GM12891 (cell line): ENCODE data around the gene WDR83.
"Not testable (repeated sequence)": the region's sequence is repeated elsewhere in the genome, so short reads cannot be mapped to it uniquely, and the experiment has no call there.

Source experiments
- DNase-seq: peaks from one replicate; pipeline ENCODE4 v3.0.0; 2011; ENCODE audit warnings: low spot score; ENCODE audit not compliant: insufficient read length
- FAIRE-seq: peaks from 2 replicates; lab custom pipeline; 2011; peaks lifted over from hg19 to GRCh38; lab: Jason Lieb, UNC
- PAX5 ChIP-seq: IDR thresholded peaks from 2 replicates; pipeline ENCODE4 v1.6.1; 2011; ENCODE audit warnings: low read length, moderate library complexity, mild to moderate bottlenecking; ENCODE audit not compliant: insufficient read depth, severe bottlenecking
- POLR2A ChIP-seq: IDR thresholded peaks from 2 replicates; pipeline ENCODE4 v1.6.1; 2011; ENCODE audit warnings: low read depth, low read length, control low read depth
- POLR2AphosphoS5 ChIP-seq: IDR thresholded peaks from 2 replicates; pipeline ENCODE4 v1.6.1; 2011; ENCODE audit warnings: low read depth, low read length, control low read depth
- POU2F2 ChIP-seq: IDR thresholded peaks from 2 replicates; pipeline ENCODE4 v1.6.1; 2011; ENCODE audit warnings: low read depth, mild to moderate bottlenecking, control low read depth, low read length, moderate library complexity
- SPI1 ChIP-seq: IDR thresholded peaks from 2 replicates; pipeline ENCODE4 v1.6.1; 2011; ENCODE audit warnings: low read depth, low read length, control low read depth
- TAF1 ChIP-seq: IDR thresholded peaks from 2 replicates; pipeline ENCODE4 v1.6.1; 2011; ENCODE audit warnings: low read depth, low read length, control low read depth

WDR83 gene

GRCh38 chr19:12639901-12640613 is 26.6 kb upstream of the WDR83 start:
- FAIRE-seq, result peak; percentile 93
- DNase-seq, result peak; percentile 88
- TF ChIP-seq POLR2A (no peak), SPI1 (peak; percentile 64), TAF1 (no peak), POLR2AphosphoS5 (no peak), PAX5 (no peak), POU2F2 (0 out of 2 replicates have a peak, but pooled peaks have one; percentile 6)

- TF ChIP-seq POLR2A (no peak), POU2F2 (no peak), SPI1 (no peak), TAF1 (no peak), PAX5 (no peak), POLR2AphosphoS5 (no peak)
- no peak for DNase-seq
- FAIRE-seq, result no peak
These were observed 25.2 kb upstream of the WDR83 start for GRCh38 chr19:12641456-12641855.

DNA sequence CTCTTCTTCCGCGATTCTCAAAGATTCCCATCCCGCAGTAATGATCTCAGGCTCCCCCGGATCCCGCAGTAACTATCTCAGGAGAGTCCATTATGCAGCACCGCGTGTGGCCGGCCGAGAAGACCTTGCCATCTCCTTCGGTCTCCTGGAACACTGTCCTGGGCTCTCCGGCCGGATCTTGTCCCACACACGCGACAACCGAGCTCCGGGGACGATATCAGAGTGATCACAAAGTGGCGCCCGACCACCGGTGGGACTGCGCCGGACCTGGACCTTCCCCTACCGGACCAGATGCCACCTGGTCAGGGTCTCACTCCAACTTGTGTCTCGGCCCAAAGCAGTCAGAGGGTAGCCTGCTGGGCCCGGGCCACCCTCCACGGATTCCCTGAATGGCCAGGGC is 24.1 kb upstream of the WDR83 start:
- DNase-seq, result no peak
- TF ChIP-seq POLR2AphosphoS5, result no peak
- no peak for TF ChIP-seq POU2F2
- no peak for TF ChIP-seq POLR2A
- no peak for TF ChIP-seq SPI1
- TF ChIP-seq TAF1, result no peak
- no peak for TF ChIP-seq PAX5
- no peak for FAIRE-seq

- FAIRE-seq, DNase-seq: not testable (repeated sequence)
These were observed 22.9 kb upstream of the WDR83 start for GRCh38 chr19:12643716-12644115.

DNA sequence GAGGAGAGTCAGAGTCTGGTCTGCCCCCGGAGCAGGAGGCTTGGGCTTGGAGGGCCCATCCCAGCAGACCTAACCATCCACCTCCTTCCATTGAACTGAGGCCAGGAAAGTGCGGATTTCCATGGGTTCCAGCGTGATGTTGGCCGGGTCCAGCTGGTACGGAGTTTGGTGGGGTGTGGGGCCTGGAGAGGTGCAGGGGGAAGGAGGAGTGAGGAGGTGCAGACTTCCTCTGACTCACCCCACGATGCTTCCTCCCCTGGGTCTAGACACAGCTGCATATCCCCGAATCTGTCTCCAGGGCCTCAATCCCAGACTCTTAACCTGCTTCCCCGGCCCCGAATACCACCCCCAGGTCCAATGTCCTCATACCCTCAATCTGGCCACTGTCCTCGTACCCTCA is 20.1 kb upstream of the WDR83 start:
- no peak for TF ChIP-seq POLR2AphosphoS5
- TF ChIP-seq POLR2A, result no peak
- TF ChIP-seq POU2F2, result no peak
- TF ChIP-seq TAF1, result no peak
- TF ChIP-seq SPI1, result no peak
- TF ChIP-seq PAX5, result no peak
- FAIRE-seq (no peak), DNase-seq (no peak)

DNA sequence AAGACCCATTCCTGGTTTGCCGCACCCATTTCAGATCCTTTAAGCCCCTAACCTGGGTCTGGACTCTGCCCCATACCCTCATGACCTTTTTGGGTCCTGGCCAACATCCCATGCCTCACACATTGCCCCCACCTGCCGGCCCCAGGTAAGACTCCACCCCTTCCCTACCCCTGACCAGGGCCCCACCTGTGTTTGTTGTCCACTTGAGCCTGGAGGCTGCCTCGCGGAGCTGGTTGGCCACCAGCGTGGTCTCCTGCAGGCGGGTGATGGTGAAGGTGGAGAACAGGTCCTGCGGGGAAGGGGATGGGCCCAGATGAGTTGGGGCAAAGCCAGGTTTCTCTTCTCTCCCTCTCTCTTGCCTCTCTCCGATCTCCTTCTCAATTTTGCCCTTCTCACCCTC is 19.6 kb upstream of the WDR83 start:
- DNase-seq, result no peak
- TF ChIP-seq SPI1, result no peak
- no peak for TF ChIP-seq POLR2A
- no peak for TF ChIP-seq POLR2AphosphoS5
- TF ChIP-seq PAX5, result no peak
- TF ChIP-seq POU2F2, result no peak
- TF ChIP-seq TAF1, result no peak

DNA sequence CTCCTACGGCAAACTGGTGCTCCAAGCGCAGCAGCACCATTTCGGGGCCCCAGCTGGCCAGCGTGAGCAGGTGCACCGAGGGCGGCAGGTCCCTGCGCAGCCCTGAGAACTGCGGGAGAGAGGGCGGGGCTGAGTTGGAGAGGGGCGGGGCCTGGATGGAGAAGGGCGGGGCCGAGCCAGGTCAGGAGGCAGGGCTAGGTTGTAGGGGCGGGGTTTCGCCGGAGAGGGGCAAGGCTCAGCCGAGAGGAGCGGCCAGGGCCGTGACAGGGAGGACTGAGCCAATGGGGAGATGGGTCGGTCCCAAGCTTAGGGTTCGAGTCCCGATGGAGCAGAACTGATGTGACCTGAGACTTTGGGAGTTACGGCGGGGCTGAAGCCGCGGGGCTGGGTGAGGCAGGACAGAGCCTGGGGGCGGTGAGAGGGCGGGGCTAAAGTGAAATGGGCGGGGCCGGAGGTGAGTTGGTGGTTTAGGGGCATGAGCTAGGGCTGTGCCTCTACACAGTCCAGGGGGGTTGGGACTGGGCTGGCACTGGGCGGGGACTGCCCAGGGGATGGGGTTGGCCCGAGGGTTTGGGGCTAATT is 19.0 kb upstream of the WDR83 start:
- no peak for TF ChIP-seq POU2F2
- no peak for TF ChIP-seq SPI1
- no peak for TF ChIP-seq POLR2A
- TF ChIP-seq TAF1, result no peak
- TF ChIP-seq POLR2AphosphoS5, result no peak
- no peak for TF ChIP-seq PAX5
- FAIRE-seq (no peak), DNase-seq (no peak)

More for the DNA sequence above, 19.6 kb upstream of the WDR83 start:
- no peak for FAIRE-seq

- FAIRE-seq (no peak), DNase-seq (no peak)
- TF ChIP-seq POLR2AphosphoS5 (no peak), SPI1 (no peak), PAX5 (no peak), TAF1 (no peak), POLR2A (no peak), POU2F2 (no peak)
These were observed 18.5 kb upstream of the WDR83 start for GRCh38 chr19:12648088-12648487.

DNA sequence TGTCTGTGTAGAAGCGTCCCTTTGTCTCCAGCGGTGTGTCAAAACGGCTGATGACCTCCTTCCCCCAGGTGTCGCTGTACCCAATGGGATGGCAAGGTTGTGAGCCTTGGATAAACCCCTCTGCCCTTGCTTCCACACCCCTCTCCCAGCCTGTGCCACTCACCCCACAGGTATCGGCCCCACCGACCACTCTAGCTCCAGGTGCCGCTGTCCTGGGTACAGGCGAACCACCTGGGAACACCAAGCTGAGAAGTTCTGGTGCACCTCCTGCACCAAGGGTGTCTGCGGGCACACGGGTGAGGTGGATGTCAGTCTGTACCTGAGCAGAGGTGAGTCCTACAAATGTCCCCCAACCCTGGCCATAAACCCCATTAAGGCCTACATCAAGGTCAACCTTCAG is 16.7 kb upstream of the WDR83 start:
- no peak for TF ChIP-seq SPI1
- TF ChIP-seq TAF1, result no peak
- TF ChIP-seq POLR2A, result no peak
- TF ChIP-seq POLR2AphosphoS5, result no peak
- TF ChIP-seq PAX5, result no peak
- no peak for TF ChIP-seq POU2F2
- FAIRE-seq, result no peak

GRCh38 chr19:12652219-12652618 is 14.4 kb upstream of the WDR83 start:
- DNase-seq, result no peak
- no peak for FAIRE-seq
- TF ChIP-seq SPI1 (no peak), PAX5 (no peak), TAF1 (no peak), POLR2A (no peak), POU2F2 (no peak), POLR2AphosphoS5 (no peak)

More for the DNA sequence above, 16.7 kb upstream of the WDR83 start:
- no peak for DNase-seq
